Measurements from ENCODE around the gene PREX1.
"Not testable (repeated sequence)": the region's sequence is repeated elsewhere in the genome, so short reads cannot be mapped to it uniquely, and the experiment has no call there.

Gene PREX1

GRCh38 chr20:48765359-48765758, 62.4 kb downstream of the PREX1 start:
- Histone ChIP-seq H3K27ac (ENCODE audit: low read length) (no peak overlapping the region), H3K4me3 (ENCODE audit: low read length) (no peak overlapping the region), H3K9me3 (ENCODE audit: insufficient read depth, low read depth, low read length) (0 out of 2 replicates have a peak, but pooled peaks cover 4% of the 10 kb centered on the region)

DNA sequence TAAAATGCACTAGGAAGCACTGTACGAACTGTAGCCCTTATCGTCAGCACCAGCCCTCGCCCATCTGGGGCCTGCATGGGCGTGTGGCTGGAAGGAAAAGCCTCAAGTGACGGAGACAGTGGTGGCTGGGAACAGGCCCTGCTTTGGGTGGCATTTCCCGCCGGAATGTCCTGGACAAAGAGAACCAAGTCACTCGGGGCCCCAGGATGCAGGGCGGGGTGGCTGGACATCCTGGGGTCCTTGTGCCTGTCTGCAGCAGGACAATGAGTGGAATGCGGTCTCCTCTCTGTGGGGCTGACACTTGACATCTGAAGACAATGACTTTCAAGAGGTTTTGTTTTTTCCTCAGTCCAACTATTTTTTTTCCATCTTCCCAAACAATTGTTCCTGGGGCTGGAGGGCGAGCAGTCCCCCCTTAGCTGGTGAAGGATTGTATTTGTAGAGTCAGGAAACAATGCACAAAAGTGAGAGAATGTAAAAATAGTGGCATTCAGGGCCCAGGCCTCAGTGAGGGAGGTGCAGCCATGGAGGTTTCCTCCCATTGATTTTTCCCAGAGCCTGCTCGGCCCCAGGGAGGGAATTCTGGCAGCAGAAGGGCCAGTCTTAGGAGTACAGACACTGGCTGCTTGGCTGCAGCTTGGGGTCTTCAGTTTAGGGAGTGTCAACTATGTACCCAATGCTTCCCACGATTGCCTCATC, 64.4 kb downstream of the PREX1 start:
- H3K27me3 ChIP-seq (ENCODE audit: insufficient read depth, low read length) = no peaks in the 10 kb centered on the region
- no peak overlapping the region for H3K4me3 ChIP-seq (ENCODE audit: low read length)
- no peaks in the 10 kb centered on the region for H3K36me3 ChIP-seq (ENCODE audit: insufficient read depth, low read depth, low read length)
- H3K27ac ChIP-seq (ENCODE audit: low read length) = no peak overlapping the region
- H3K4me1 ChIP-seq (ENCODE audit: insufficient read depth, low read length) = no peaks in the 10 kb centered on the region
- peak overlapping the region; percentile 24; the same call in 1 of the 2 replicates for H3K9ac ChIP-seq (ENCODE audit: low read depth, low read length)
- H3K9me3 ChIP-seq (ENCODE audit: insufficient read depth, low read depth, low read length) = 0 out of 2 replicates have a peak, but pooled peaks cover 4% of the 10 kb centered on the region

More at GRCh38 chr20:48765359-48765758, 62.4 kb downstream of the PREX1 start:
- peaks cover 9% of the 10 kb centered on the region; the same call in 1 of the 2 replicates for H3K4me1 ChIP-seq (ENCODE audit: insufficient read depth, low read length)
- H3K27me3 ChIP-seq (ENCODE audit: insufficient read depth, low read length) = no peaks in the 10 kb centered on the region
- no peaks in the 10 kb centered on the region for H3K36me3 ChIP-seq (ENCODE audit: insufficient read depth, low read depth, low read length)
- no peak overlapping the region for H3K9ac ChIP-seq (ENCODE audit: low read depth, low read length)

DNA sequence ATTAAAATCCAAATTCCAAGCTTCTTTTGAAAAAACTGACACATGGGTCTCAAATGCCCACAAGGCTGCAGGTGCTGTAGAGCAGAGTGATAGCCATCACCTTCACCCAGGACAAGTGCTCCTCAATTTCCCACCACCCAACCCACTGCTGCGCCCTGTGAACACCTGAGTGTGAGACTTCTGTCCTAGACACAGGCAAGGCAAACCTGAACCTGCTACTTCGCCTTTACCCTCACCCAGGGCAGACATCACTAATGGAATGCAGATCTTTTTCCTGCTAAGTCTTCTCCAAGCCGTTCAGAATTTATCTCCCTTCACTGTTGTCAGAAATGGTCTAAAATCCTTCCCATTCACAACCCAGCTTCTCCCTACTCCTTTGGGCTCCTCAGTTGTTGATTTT, 65.9 kb downstream of the PREX1 start:
- no peaks in the 10 kb centered on the region for H3K27me3 ChIP-seq (ENCODE audit: insufficient read depth, low read length)
- 0 out of 2 replicates have a peak, but pooled peaks cover 4% of the 10 kb centered on the region for H3K9me3 ChIP-seq (ENCODE audit: insufficient read depth, low read depth, low read length)
- H3K4me3 ChIP-seq (ENCODE audit: low read length) = no peak overlapping the region
- H3K27ac ChIP-seq (ENCODE audit: low read length) = no peak overlapping the region
- no peak overlapping the region for H3K9ac ChIP-seq (ENCODE audit: low read depth, low read length)
- H3K36me3 ChIP-seq (ENCODE audit: insufficient read depth, low read depth, low read length) = no peaks in the 10 kb centered on the region
- no peaks in the 10 kb centered on the region for H3K4me1 ChIP-seq (ENCODE audit: insufficient read depth, low read length)

DNA sequence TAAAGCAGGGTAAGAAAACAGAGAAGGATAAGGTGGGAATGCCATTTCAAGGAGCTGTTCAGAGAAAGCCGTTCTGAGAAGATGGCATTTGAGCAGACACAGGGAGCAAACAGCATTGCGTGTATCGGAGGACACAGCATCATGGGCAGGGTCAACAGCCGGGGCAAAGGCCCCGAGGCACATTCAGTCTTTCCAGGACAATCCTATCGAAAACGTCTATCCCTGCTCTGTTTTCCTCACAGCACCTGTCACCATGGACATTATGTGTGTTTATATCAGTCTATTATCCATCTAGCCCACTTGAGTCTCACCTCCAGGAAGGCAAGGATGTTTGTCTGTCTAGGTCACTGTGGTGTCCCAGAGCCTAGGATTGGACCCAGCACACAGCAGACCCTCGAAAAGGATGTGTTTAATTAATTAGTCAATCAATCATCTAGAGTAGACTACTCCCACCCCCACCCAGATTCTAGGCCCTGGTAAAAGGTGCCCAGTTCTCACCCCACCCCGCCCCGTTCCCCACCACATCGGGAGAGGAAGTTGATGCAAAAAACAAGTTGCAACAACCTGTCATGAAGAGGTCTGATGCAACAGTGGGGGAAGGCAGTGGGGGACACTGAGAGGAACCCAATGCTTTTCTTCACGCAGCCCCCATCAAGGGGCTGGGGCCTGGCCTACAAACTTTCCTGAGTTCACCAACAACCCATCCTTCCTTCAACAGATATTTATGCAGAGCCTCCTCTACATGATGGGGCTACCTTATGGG, 66.6 kb downstream of the PREX1 start:
- Histone ChIP-seq H3K27me3 (ENCODE audit: insufficient read depth, low read length) (no peaks in the 10 kb centered on the region), H3K9me3 (ENCODE audit: insufficient read depth, low read depth, low read length) (no peaks in the 10 kb centered on the region), H3K4me3 (ENCODE audit: low read length) (no peak overlapping the region), H3K4me1 (ENCODE audit: insufficient read depth, low read length) (no peaks in the 10 kb centered on the region), H3K9ac (ENCODE audit: low read depth, low read length) (no peak overlapping the region), H3K27ac (ENCODE audit: low read length) (no peak overlapping the region), H3K36me3 (ENCODE audit: insufficient read depth, low read depth, low read length) (no peaks in the 10 kb centered on the region)

DNA sequence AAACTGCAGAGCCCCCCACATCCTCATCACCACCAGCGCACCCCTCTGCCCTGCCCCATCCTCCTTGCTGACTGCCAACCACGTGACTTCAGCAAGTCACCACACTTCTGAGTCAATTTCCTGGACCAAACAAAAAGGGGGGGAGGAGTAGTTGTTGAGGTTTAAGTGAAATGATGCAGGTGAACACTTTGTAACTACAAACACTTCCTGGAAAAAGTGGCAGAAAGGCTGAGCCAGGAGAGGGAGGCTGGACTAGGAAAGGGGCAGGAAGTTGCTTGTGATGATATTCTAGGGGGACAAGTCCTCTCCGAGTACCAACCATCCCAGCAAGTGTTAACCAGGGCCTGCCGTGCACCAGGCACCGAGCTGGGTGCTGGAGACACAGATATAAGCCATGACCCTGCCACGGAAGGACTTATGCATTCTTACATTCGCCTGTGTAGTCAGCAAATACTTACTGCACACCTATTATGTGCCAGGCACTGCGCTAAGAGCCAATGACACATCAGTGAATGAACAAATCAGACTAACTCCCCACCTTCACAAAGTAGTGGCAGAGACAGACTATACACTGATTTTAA, 67.3 kb downstream of the PREX1 start:
- H3K4me1 ChIP-seq (ENCODE audit: insufficient read depth, low read length) = no peaks in the 10 kb centered on the region
- H3K36me3 ChIP-seq (ENCODE audit: insufficient read depth, low read depth, low read length) = no peaks in the 10 kb centered on the region
- no peak overlapping the region for H3K4me3 ChIP-seq (ENCODE audit: low read length)
- no peak overlapping the region for H3K9ac ChIP-seq (ENCODE audit: low read depth, low read length)
- no peak overlapping the region for H3K27ac ChIP-seq (ENCODE audit: low read length)
- H3K9me3 ChIP-seq (ENCODE audit: insufficient read depth, low read depth, low read length) = no peaks in the 10 kb centered on the region
- no peaks in the 10 kb centered on the region for H3K27me3 ChIP-seq (ENCODE audit: insufficient read depth, low read length)

GRCh38 chr20:48759631-48760245, 68.1 kb downstream of the PREX1 start:
- no peaks in the 10 kb centered on the region for H3K4me1 ChIP-seq (ENCODE audit: insufficient read depth, low read length)
- H3K9me3 ChIP-seq (ENCODE audit: insufficient read depth, low read depth, low read length) = peaks cover 2% of the 10 kb centered on the region; the same call in 1 of the 2 replicates
- no peak overlapping the region for H3K4me3 ChIP-seq (ENCODE audit: low read length)
- no peak overlapping the region for H3K27ac ChIP-seq (ENCODE audit: low read length)
- no peaks in the 10 kb centered on the region for H3K36me3 ChIP-seq (ENCODE audit: insufficient read depth, low read depth, low read length)
- no peaks in the 10 kb centered on the region for H3K27me3 ChIP-seq (ENCODE audit: insufficient read depth, low read length)
- no peak overlapping the region for H3K9ac ChIP-seq (ENCODE audit: low read depth, low read length)

GRCh38 chr20:48758206-48758820, 69.5 kb downstream of the PREX1 start:
- Histone ChIP-seq H3K9ac (ENCODE audit: low read depth, low read length) (no peak overlapping the region), H3K27me3 (ENCODE audit: insufficient read depth, low read length) (no peaks in the 10 kb centered on the region), H3K4me3 (ENCODE audit: low read length) (no peak overlapping the region), H3K4me1 (ENCODE audit: insufficient read depth, low read length) (peaks cover 3% of the 10 kb centered on the region; the same call in 1 of the 2 replicates), H3K27ac (ENCODE audit: low read length) (no peak overlapping the region), H3K9me3 (ENCODE audit: insufficient read depth, low read depth, low read length) (peaks cover 2% of the 10 kb centered on the region; the same call in 1 of the 2 replicates), H3K36me3 (ENCODE audit: insufficient read depth, low read depth, low read length) (no peaks in the 10 kb centered on the region)

- H3K9me3 ChIP-seq (ENCODE audit: insufficient read depth, low read depth, low read length); H3K27ac ChIP-seq (ENCODE audit: low read length); H3K27me3 ChIP-seq (ENCODE audit: insufficient read depth, low read length); H3K36me3 ChIP-seq (ENCODE audit: insufficient read depth, low read depth, low read length); H3K4me3 ChIP-seq (ENCODE audit: low read length); H3K9ac ChIP-seq (ENCODE audit: low read depth, low read length): not testable (repeated sequence)
- H3K4me1 ChIP-seq (ENCODE audit: insufficient read depth, low read length) = peaks cover 15% of the 10 kb centered on the region
Observed at GRCh38 chr20:48756774-48757173, 71.0 kb downstream of the PREX1 start.

DNA sequence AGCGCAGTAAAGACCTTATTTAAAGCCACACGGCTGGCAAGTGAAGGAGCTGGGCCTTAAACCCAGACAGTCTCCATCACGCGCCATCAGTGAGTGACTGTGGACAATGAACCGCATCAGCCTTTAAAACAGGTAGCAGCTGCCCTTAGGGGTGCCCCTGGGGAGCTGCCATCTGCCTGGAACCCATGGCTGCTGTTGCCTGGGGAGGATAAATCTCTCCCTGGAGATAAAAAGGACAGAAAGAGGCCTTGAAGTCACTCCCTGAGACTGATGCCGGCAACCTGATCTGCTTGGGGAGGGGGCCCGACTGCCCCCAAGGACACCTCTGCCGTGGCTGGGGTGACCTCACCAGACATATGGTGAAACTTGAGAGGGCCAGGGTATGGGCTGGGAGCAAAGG, 73.5 kb downstream of the PREX1 start:
- H3K9ac ChIP-seq (ENCODE audit: low read depth, low read length) = no peak overlapping the region
- H3K4me3 ChIP-seq (ENCODE audit: low read length) = no peak overlapping the region
- no peaks in the 10 kb centered on the region for H3K36me3 ChIP-seq (ENCODE audit: insufficient read depth, low read depth, low read length)
- no peaks in the 10 kb centered on the region for H3K27me3 ChIP-seq (ENCODE audit: insufficient read depth, low read length)
- H3K9me3 ChIP-seq (ENCODE audit: insufficient read depth, low read depth, low read length) = peaks cover 2% of the 10 kb centered on the region; the same call in 1 of the 2 replicates
- peaks cover 25% of the 10 kb centered on the region for H3K4me1 ChIP-seq (ENCODE audit: insufficient read depth, low read length)
- no peak overlapping the region for H3K27ac ChIP-seq (ENCODE audit: low read length)

DNA sequence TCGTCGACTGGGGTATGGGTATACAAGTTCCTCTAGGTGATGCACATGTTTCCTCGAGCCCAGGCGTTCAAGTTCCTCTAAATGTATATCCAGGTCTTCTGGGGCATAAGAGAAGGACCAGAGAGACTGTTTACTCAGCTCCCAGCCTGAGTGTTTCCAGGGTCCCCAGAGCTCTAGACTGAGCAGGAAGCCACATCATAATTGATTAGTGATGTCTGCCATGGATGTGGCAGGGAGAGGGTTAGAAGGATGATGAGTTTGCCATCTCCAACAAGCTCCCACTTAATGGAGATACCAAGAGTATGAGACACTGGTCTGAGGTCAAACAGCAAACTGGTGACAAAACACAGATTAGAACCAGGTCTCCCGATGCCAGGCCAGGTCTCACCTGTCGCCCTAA, 74.8 kb downstream of the PREX1 start:
- H3K4me3 ChIP-seq (ENCODE audit: low read length) = no peak overlapping the region
- no peak overlapping the region for H3K27ac ChIP-seq (ENCODE audit: low read length)
- H3K27me3 ChIP-seq (ENCODE audit: insufficient read depth, low read length) = no peaks in the 10 kb centered on the region
- peaks cover 25% of the 10 kb centered on the region for H3K4me1 ChIP-seq (ENCODE audit: insufficient read depth, low read length)
- no peak overlapping the region for H3K9ac ChIP-seq (ENCODE audit: low read depth, low read length)
- H3K36me3 ChIP-seq (ENCODE audit: insufficient read depth, low read depth, low read length) = no peaks in the 10 kb centered on the region
- H3K9me3 ChIP-seq (ENCODE audit: insufficient read depth, low read depth, low read length) = peaks cover 2% of the 10 kb centered on the region; the same call in 1 of the 2 replicates

- Histone ChIP-seq H3K4me1 (ENCODE audit: insufficient read depth, low read length) (peaks cover 29% of the 10 kb centered on the region), H3K9me3 (ENCODE audit: insufficient read depth, low read depth, low read length) (peaks cover 2% of the 10 kb centered on the region; the same call in 1 of the 2 replicates), H3K36me3 (ENCODE audit: insufficient read depth, low read depth, low read length) (no peaks in the 10 kb centered on the region), H3K4me3 (ENCODE audit: low read length) (0 out of 2 replicates have a peak overlapping the region, but pooled peaks have one; percentile 5), H3K27me3 (ENCODE audit: insufficient read depth, low read length) (no peaks in the 10 kb centered on the region), H3K27ac (ENCODE audit: low read length) (no peak overlapping the region), H3K9ac (ENCODE audit: low read depth, low read length) (peak overlapping the region; percentile 53; the same call in 1 of the 2 replicates)
Observed at GRCh38 chr20:48751871-48752270, 75.9 kb downstream of the PREX1 start.
